CD4-positive, alpha-beta memory T cell (primary cell): ENCODE results near the gene RPS6KA3. TPM values are rescaled to one million over a fixed set of nuclear protein-coding genes. Genes with fewer than 3 reads are reported as not detected.

Experiments
- CTCF ChIA-PET: fragments of 350-600 bp; sonication (Branson Sonifier 250); formaldehyde crosslinking; loops from one replicate; lab custom pipeline; 2021; ENCODE audit warnings: inconsistent platforms; ENCODE audit not compliant: partially characterized antibody; lab: Charles Lee
- POLR2A ChIA-PET: fragments of 350-600 bp; sonication (Branson Sonifier 250); formaldehyde crosslinking; loops from one replicate; lab custom pipeline; 2021; ENCODE audit not compliant: partially characterized antibody; lab: Charles Lee
- DNase-seq, 5 donors: peaks; one replicate each; pipeline versions ENCODE4 v3.0.0 to v3.0.0-alpha.2; 2020 to 2022; ENCODE audit warnings: mixed read lengths in 1 of 5
- H3K27ac ChIP-seq: one replicate; pipeline ENCODE4 v1.7.0; 2013; ENCODE audit warnings: low read depth, low read length
- H3K27me3 ChIP-seq: 2 replicates; pipeline ENCODE4 v1.7.0; 2013; ENCODE audit warnings: mild to moderate bottlenecking, low read length, moderate library complexity; ENCODE audit not compliant: insufficient read depth
- H3K36me3 ChIP-seq: 2 replicates; pipeline ENCODE4 v1.7.0; 2013; ENCODE audit warnings: mild to moderate bottlenecking, low read length, moderate library complexity; ENCODE audit not compliant: insufficient read depth
- H3K4me1 ChIP-seq: 2 replicates; pipeline ENCODE4 v1.7.0; 2013; ENCODE audit warnings: mild to moderate bottlenecking, low read length, moderate library complexity; ENCODE audit not compliant: insufficient read depth
- H3K4me3 ChIP-seq, 2 donors: one replicate each; pipeline ENCODE4 v1.7.0; 2013; ENCODE audit warnings: low read length in 2 of 2, mild to moderate bottlenecking in 1 of 2
- H3K9me3 ChIP-seq, 2 donors: one replicate each; pipeline ENCODE4 v1.7.0; 2013; ENCODE audit warnings: low read length in 2 of 2, control low read depth in 1 of 2; ENCODE audit not compliant: control insufficient read depth in 1 of 2
- H3K27ac Mint-ChIP-seq, 7 donors: one replicate each; pipeline ENCODE4 v1.8.0; 2020 to 2021; ENCODE audit warnings: mixed read lengths in 7 of 7, mild to moderate bottlenecking in 6 of 7, inconsistent platforms in 3 of 7, moderate library complexity in 3 of 7
- H3K27me3 Mint-ChIP-seq, 2 donors: one replicate each; pipeline ENCODE4 v1.8.0; 2020 to 2021; ENCODE audit warnings: mixed read lengths in 2 of 2
- H3K36me3 Mint-ChIP-seq, 2 donors: one replicate each; pipeline ENCODE4 v1.8.0; 2020 to 2021; ENCODE audit warnings: mixed read lengths in 2 of 2, inconsistent platforms in 1 of 2, mild to moderate bottlenecking in 1 of 2
- H3K4me1 Mint-ChIP-seq, 4 donors: one replicate each; pipeline ENCODE4 v1.8.0; 2020 to 2021; ENCODE audit warnings: mixed read lengths in 4 of 4, mild to moderate bottlenecking in 1 of 4
- H3K4me3 Mint-ChIP-seq, 8 donors: one replicate each; pipeline ENCODE4 v1.8.0; 2020 to 2021; ENCODE audit warnings: mixed read lengths in 8 of 8, mild to moderate bottlenecking in 7 of 8, moderate library complexity in 6 of 8, inconsistent platforms in 3 of 8
- H3K9me3 Mint-ChIP-seq, 8 donors: one replicate each; pipeline ENCODE4 v1.8.0; 2020 to 2021; ENCODE audit warnings: mixed read lengths in 8 of 8, mild to moderate bottlenecking in 5 of 8, inconsistent platforms in 3 of 8, moderate library complexity in 1 of 8
- intact Hi-C: fragments of 100-400 bp; cut with micrococcal nuclease; formaldehyde crosslinking; loops from one replicate; pipeline ENCODE4 v1.15.1; 2023
- polyA plus RNA-seq, 2 donors: library from polyadenylated mRNA; unstranded; fragments of 300-500 nt; fragmentation: Illumina TruSeq; gene quantifications; one replicate each; pipeline ENCODE4 v1.2.3, GENCODE V29; 2021
- total RNA-seq, 2 experiments: library from RNA; stranded (reverse); gene quantifications; one replicate each; pipeline ENCODE4 v1.2.3, GENCODE V29; 2021

The RPS6KA3 gene
- total and polyA plus RNA-seq, 4 experiments from 2014 or later = 39.7 to 139 (median 99.2) TPM

DNA sequence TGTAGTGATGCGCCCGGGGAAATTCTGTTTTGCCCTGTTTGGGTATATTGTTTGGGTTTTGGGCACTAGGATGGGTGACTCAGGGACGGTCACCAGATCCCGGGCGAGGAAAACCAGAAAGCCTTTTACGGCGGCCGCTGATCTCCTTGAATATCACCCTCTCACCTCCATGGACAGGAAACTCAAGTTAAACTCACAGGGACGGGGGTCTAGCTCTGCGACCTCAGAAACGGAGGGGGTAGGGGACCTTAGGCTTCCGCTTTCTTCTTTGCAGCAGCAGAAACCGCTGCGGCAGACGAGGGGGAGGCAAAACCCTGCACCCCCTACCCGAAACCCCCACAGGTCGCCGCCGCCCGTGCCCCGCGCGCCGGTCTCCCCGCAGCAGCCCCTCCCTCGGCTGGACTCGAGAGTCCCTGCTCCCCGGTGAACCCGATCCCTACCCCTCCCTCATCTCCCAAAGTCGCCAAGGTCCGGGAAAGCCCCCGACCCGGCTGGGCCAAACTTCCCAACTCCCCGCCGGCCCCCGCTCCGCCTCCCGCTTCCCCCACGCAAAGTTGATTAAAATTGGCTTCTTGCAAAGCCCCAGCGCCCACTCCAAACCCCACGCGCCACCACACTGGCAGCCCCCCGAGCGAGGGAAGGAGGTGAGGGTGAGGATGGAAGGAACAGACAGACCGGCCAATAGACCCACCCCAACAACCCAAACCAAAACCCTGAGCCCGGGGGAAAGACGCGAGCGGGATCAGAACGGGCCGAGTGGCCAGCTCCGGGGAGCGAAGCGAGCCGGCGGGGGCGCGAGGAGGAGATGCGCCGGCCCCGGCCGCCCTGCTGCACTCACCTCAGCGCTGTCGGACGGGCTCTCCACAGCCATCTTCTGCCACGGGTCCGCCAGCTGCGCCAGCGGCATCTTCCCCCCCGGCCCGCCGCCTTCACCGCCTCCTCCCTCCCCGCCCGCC lies 705 bp downstream of the RPS6KA3 start:
- intact Hi-C loops = loop anchor here (5.0 kb wide), 1 partner anchor 124 kb away; the partner anchor contains the start of gene EIF1AX
- Histone ChIP-seq H3K4me1 (peaks cover 31% of the 10 kb centered on the region), H3K27ac (peak overlapping the region; percentile 87), H3K36me3 (no peaks in the 10 kb centered on the region), H3K27me3 (no peaks in the 10 kb centered on the region), H3K9me3 (no peaks in the 10 kb centered on the region), H3K4me3 (peak overlapping the region; percentile 69 to 86)
- ChIA-PET POLR2A (interaction anchor here (0.6 to 5.1 kb wide), 10 partner anchors 9 to 173 kb away, joined by 3 to 47 read pairs (median 4); partner anchors contain the start of gene EIF1AX), CTCF (interaction anchor here (2.2 kb wide), 1 partner anchor 12 kb away, joined by 5 read pairs; no protein-coding TSS in a partner anchor)
- peak overlapping the region; percentile 87 to 98 (median 96) for H3K4me3 Mint-ChIP-seq
- no peaks in the 10 kb centered on the region for H3K27me3 Mint-ChIP-seq
- H3K9me3 Mint-ChIP-seq = no peaks in the 10 kb centered on the region
- H3K4me1 Mint-ChIP-seq = peaks cover 12 to 27% (median 15%) of the 10 kb centered on the region in 4 donors
- H3K27ac Mint-ChIP-seq = peak overlapping the region; percentile 93 to 97 (median 97)
- H3K36me3 Mint-ChIP-seq = peaks cover 3 to 19% of the 10 kb centered on the region in 2 donors
- peak; percentile 18 to 50 (median 26) for DNase-seq

DNA sequence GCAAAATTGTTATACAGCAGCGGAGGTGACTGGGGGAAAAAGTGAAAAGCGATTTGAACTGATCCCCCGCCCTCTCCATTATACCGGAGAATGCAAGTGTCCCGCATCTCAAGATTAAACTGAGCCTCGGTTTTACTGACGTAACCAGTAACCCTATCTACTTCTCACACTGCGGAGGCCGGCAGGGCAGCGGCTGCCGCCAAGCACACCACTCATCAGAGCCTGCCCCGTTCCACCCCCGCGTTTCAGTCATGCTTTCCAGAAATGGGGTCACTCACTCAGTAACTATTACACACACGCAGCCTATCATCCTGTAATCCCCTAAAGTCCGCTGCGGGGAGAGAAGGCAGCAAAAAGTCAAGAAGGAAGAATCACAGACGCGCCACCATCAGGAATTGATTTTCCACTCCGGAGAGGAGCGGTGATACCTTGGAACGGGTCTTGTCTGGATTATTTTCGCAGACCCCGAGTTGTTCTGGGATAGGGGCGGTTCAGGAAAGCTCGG lies 1.4 kb downstream of the RPS6KA3 start:
- CTCF ChIA-PET = interaction anchor here (1.0 kb wide), 1 partner anchor 172 kb away, joined by 3 read pairs; no protein-coding TSS in a partner anchor
- Mint-ChIP-seq H3K9me3 (no peaks in the 10 kb centered on the region), H3K27me3 (no peaks in the 10 kb centered on the region), H3K27ac (peak overlapping the region; percentile 93 to 97 (median 97)), H3K36me3 (peaks cover 3 to 23% of the 10 kb centered on the region in 2 donors), H3K4me1 (peaks cover 16 to 34% (median 18%) of the 10 kb centered on the region in 4 donors), H3K4me3 (peak overlapping the region; percentile 87 to 98 (median 96))
- H3K36me3 ChIP-seq = no peaks in the 10 kb centered on the region
- H3K4me3 ChIP-seq = peak overlapping the region; percentile 69 to 86
- H3K4me1 ChIP-seq = peaks cover 38% of the 10 kb centered on the region
- POLR2A ChIA-PET = interaction anchor here (1.1 to 5.1 kb wide), 5 partner anchors 9 to 174 kb away, joined by 3 to 47 read pairs (median 21); partner anchors contain the start of gene EIF1AX
- H3K9me3 ChIP-seq = no peaks in the 10 kb centered on the region
- peak overlapping the region; percentile 87 for H3K27ac ChIP-seq
- peak; percentile 46 to 82 (median 65) for DNase-seq
- intact Hi-C loops = loop anchor here (5.0 kb wide), 1 partner anchor 123 kb away; the partner anchor contains the start of gene EIF1AX
- no peaks in the 10 kb centered on the region for H3K27me3 ChIP-seq

DNA sequence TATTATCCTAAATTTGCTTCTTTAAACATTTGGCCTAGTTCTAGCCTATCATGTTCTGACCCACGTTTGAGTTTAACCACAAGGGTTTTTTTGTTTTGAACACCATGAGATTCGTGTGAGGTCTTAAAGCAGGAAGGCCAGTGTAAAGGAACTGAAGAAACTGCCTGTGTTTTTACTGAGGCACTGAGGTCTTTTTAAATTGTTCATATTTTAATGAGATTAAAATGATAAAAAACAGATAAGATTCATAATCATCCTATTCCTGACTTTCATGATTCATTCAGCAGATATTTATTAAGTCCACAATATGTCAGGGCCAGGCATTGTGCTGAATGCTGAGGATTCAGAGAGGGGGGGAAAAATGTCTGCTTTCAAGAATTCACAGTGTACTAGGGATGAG lies 3.2 kb downstream of the RPS6KA3 start:
- peak overlapping the region; percentile 78 to 98 (median 92) for H3K4me3 Mint-ChIP-seq
- H3K27me3 ChIP-seq = no peaks in the 10 kb centered on the region
- no peaks in the 10 kb centered on the region for H3K36me3 ChIP-seq
- ChIA-PET CTCF (interaction anchor here (2.8 kb wide), 1 partner anchor 11 kb away, joined by 8 read pairs; no protein-coding TSS in a partner anchor), POLR2A (interaction anchor here (1.0 to 5.1 kb wide), 6 partner anchors 10 to 182 kb away, joined by 3 to 28 read pairs (median 3); no protein-coding TSS in a partner anchor)
- H3K27me3 Mint-ChIP-seq = no peaks in the 10 kb centered on the region
- peaks cover 22 to 51% (median 30%) of the 10 kb centered on the region in 4 donors for H3K4me1 Mint-ChIP-seq
- intact Hi-C loops = loop anchor here (1.0 kb wide), 1 partner anchor 10 kb away; no protein-coding TSS in a partner anchor
- H3K27ac Mint-ChIP-seq = peak overlapping the region; percentile 18 to 97 (median 79)
- peak overlapping the region; percentile 87 for H3K27ac ChIP-seq
- H3K4me1 ChIP-seq = peaks cover 53% of the 10 kb centered on the region
- H3K36me3 Mint-ChIP-seq = peaks cover 3 to 26% of the 10 kb centered on the region in 2 donors
- no peaks in the 10 kb centered on the region for H3K9me3 ChIP-seq
- no peaks in the 10 kb centered on the region for H3K9me3 Mint-ChIP-seq
- peak overlapping the region in 1 of 2 donors; percentile 86 for H3K4me3 ChIP-seq
- peak in 4 of 5 donors; percentile 60 to 73 (median 66) for DNase-seq

DNA sequence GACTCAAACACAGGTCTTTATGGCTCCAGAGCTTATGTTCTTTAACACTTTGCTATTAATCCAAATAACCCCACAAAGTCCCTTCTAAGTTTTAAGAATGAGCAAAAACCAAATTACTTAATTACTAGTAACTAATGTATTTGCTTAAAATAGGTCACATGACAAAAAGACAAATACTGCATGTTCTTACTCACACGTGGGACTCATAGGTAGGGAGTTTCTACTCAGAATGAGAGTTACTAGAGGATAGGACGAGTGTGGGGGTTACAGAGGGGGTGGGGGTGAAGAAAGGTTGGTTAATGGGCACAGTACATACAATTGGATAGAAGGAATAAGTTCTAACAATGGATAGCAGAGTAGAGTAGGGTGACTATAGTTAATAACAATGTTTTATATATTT lies 5.8 kb downstream of the RPS6KA3 start:
- H3K4me3 Mint-ChIP-seq = peak overlapping the region in 4 of 8 donors; percentile 29 to 62 (median 49)
- Histone ChIP-seq H3K4me1 (peaks cover 77% of the 10 kb centered on the region), H3K27ac (no peak overlapping the region), H3K4me3 (no peak overlapping the region), H3K9me3 (no peaks in the 10 kb centered on the region), H3K27me3 (no peaks in the 10 kb centered on the region), H3K36me3 (no peaks in the 10 kb centered on the region)
- H3K27me3 Mint-ChIP-seq = no peaks in the 10 kb centered on the region
- DNase-seq = no peak
- POLR2A ChIA-PET = no interaction called here
- H3K27ac Mint-ChIP-seq = peak overlapping the region in 5 of 7 donors; percentile 48 to 79 (median 64)
- intact Hi-C loops = no loop called here
- H3K4me1 Mint-ChIP-seq = peaks cover 33 to 71% (median 44%) of the 10 kb centered on the region in 4 donors
- peaks cover 3 to 33% of the 10 kb centered on the region in 2 donors for H3K36me3 Mint-ChIP-seq
- no peaks in the 10 kb centered on the region for H3K9me3 Mint-ChIP-seq
- CTCF ChIA-PET = no interaction called here

DNA sequence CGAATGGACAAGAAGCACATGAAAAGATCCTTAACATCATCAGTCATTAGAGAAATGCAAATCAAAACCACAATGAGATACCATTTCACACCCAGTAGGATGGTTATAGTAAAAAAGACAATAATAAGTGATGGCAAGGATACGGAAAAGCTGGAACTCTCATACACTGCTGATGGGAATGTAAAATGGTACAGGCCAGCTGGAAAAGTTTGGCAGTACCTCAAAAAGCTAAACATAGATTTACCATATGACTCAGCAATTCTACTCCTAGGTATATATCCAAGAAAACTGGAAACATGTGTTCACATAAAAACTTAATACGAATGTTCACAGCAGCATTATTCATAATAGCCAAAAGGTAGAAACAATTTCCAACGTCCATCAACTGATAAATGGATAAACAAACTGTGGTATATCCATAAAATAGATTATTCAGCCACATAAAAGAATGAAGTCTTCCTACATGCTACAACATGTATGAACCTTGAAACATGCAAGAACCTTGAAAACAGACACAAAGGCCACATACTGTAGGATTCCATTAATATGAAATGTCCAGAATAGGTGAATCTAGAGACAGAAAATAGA lies 11.9 kb downstream of the RPS6KA3 start:
- no peaks in the 10 kb centered on the region for H3K36me3 ChIP-seq
- Mint-ChIP-seq H3K4me1 (peaks cover 38 to 69% (median 53%) of the 10 kb centered on the region in 4 donors), H3K27me3 (no peaks in the 10 kb centered on the region), H3K36me3 (peaks cover 6 to 33% of the 10 kb centered on the region in 2 donors), H3K4me3 (peak overlapping the region in 3 of 8 donors; percentile 10 to 53 (median 46)), H3K9me3 (peaks cover 0 to 5% (median 1%) of the 10 kb centered on the region in 8 donors), H3K27ac (peak overlapping the region in 6 of 7 donors; percentile 55 to 92 (median 61))
- H3K4me1 ChIP-seq = peaks cover 77% of the 10 kb centered on the region
- DNase-seq = no peak
- CTCF ChIA-PET = interaction anchor here (1.1 to 3.8 kb wide), 3 partner anchors 146 to 190 kb away, joined by 3 to 52 read pairs (median 23); no protein-coding TSS in a partner anchor
- H3K4me3 ChIP-seq = no peak overlapping the region
- no peak overlapping the region for H3K27ac ChIP-seq
- no peaks in the 10 kb centered on the region for H3K27me3 ChIP-seq
- no peaks in the 10 kb centered on the region for H3K9me3 ChIP-seq
- POLR2A ChIA-PET = interaction anchor here (3.3 kb wide), 1 partner anchor 183 kb away, joined by 41 read pairs; no protein-coding TSS in a partner anchor
- intact Hi-C loops = loop anchor here (5.0 to 10.0 kb wide), 2 partner anchors 38 to 270 kb away; no protein-coding TSS in a partner anchor

DNA sequence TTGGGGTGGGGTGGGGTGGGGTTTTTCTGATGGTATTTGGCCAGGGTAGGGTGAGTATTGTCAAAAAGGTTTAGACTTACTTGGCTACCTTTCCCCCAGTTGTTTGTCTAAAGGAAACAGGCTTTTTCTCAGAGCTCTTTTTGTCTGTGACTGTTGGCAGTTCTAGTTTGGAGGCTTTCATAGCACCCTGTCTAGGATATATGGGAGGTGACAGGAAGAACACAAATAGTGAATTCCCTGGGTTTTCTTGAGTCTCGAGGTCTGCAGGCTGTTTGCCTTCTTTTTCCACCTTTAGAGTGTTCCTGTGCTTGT lies 13.5 kb downstream of the RPS6KA3 start:
- Histone ChIP-seq H3K4me3 (no peak overlapping the region), H3K9me3 (no peaks in the 10 kb centered on the region), H3K36me3 (no peaks in the 10 kb centered on the region), H3K4me1 (peaks cover 76% of the 10 kb centered on the region), H3K27ac (peak overlapping the region; percentile 35), H3K27me3 (no peaks in the 10 kb centered on the region)
- peak overlapping the region in 4 of 8 donors; percentile 39 to 64 (median 54) for H3K4me3 Mint-ChIP-seq
- intact Hi-C loops = loop anchor here (1.0 to 10.0 kb wide), 4 partner anchors 10 to 272 kb away; no protein-coding TSS in a partner anchor
- no peak for DNase-seq
- H3K9me3 Mint-ChIP-seq = peaks cover 0 to 5% (median 1%) of the 10 kb centered on the region in 8 donors
- peak overlapping the region; percentile 13 to 92 (median 80) for H3K27ac Mint-ChIP-seq
- H3K27me3 Mint-ChIP-seq = no peaks in the 10 kb centered on the region
- peaks cover 6 to 34% of the 10 kb centered on the region in 2 donors for H3K36me3 Mint-ChIP-seq
- peaks cover 37 to 69% (median 53%) of the 10 kb centered on the region in 4 donors for H3K4me1 Mint-ChIP-seq
- CTCF ChIA-PET = interaction anchor here (1.0 to 3.8 kb wide), 15 partner anchors 8 to 275 kb away, joined by 3 to 52 read pairs (median 5); partner anchors contain the start of gene RPS6KA3
- POLR2A ChIA-PET = interaction anchor here (0.9 to 3.3 kb wide), 12 partner anchors 10 to 277 kb away, joined by 3 to 41 read pairs (median 8); partner anchors contain the start of gene RPS6KA3
